ENCODE results near the gene MAP1S.

MAP1S gene

GRCh38 chr19:17711851-17712250 is 7.4 kb upstream of the MAP1S start:
- no peak overlapping the region for H3K27ac ChIP-seq (replicated peaks)
- no peaks in the 10 kb centered on the region for H3K27me3 ChIP-seq (ENCODE audit: insufficient read depth, poor library complexity, severe bottlenecking)
- no peak for TF ChIP-seq GABPA (IDR thresholded peaks at IDR 0.05; ENCODE audit: low read depth)
- no peak for TF ChIP-seq SPI1 (IDR thresholded peaks at IDR 0.05; ENCODE audit: borderline replicate concordance, low read depth)
- TF ChIP-seq, protein P1, sequence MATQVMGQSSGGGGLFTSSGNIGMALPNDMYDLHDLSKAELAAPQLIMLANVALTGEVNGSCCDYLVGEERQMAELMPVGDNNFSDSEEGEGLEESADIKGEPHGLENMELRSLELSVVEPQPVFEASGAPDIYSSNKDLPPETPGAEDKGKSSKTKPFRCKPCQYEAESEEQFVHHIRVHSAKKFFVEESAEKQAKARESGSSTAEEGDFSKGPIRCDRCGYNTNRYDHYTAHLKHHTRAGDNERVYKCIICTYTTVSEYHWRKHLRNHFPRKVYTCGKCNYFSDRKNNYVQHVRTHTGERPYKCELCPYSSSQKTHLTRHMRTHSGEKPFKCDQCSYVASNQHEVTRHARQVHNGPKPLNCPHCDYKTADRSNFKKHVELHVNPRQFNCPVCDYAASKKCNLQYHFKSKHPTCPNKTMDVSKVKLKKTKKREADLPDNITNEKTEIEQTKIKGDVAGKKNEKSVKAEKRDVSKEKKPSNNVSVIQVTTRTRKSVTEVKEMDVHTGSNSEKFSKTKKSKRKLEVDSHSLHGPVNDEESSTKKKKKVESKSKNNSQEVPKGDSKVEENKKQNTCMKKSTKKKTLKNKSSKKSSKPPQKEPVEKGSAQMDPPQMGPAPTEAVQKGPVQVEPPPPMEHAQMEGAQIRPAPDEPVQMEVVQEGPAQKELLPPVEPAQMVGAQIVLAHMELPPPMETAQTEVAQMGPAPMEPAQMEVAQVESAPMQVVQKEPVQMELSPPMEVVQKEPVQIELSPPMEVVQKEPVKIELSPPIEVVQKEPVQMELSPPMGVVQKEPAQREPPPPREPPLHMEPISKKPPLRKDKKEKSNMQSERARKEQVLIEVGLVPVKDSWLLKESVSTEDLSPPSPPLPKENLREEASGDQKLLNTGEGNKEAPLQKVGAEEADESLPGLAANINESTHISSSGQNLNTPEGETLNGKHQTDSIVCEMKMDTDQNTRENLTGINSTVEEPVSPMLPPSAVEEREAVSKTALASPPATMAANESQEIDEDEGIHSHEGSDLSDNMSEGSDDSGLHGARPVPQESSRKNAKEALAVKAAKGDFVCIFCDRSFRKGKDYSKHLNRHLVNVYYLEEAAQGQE (IDR thresholded peaks at IDR 0.05; ENCODE audit: insufficient replicate concordance, low read depth): no peak
- TF ChIP-seq, protein P2, sequence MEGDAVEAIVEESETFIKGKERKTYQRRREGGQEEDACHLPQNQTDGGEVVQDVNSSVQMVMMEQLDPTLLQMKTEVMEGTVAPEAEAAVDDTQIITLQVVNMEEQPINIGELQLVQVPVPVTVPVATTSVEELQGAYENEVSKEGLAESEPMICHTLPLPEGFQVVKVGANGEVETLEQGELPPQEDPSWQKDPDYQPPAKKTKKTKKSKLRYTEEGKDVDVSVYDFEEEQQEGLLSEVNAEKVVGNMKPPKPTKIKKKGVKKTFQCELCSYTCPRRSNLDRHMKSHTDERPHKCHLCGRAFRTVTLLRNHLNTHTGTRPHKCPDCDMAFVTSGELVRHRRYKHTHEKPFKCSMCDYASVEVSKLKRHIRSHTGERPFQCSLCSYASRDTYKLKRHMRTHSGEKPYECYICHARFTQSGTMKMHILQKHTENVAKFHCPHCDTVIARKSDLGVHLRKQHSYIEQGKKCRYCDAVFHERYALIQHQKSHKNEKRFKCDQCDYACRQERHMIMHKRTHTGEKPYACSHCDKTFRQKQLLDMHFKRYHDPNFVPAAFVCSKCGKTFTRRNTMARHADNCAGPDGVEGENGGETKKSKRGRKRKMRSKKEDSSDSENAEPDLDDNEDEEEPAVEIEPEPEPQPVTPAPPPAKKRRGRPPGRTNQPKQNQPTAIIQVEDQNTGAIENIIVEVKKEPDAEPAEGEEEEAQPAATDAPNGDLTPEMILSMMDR (IDR thresholded peaks at IDR 0.05; ENCODE audit: insufficient read depth, low read length): no peak
- no peak for TF ChIP-seq POLR2AphosphoS5 (IDR thresholded peaks at IDR 0.05; ENCODE audit: low read depth)
- no peak for DNase-seq (ENCODE audit: low read depth in 1 of 2, low spot score in 1 of 2)
- H3K4me3 ChIP-seq (replicated peaks; ENCODE audit: insufficient read depth, low read length): no peak overlapping the region

DNA sequence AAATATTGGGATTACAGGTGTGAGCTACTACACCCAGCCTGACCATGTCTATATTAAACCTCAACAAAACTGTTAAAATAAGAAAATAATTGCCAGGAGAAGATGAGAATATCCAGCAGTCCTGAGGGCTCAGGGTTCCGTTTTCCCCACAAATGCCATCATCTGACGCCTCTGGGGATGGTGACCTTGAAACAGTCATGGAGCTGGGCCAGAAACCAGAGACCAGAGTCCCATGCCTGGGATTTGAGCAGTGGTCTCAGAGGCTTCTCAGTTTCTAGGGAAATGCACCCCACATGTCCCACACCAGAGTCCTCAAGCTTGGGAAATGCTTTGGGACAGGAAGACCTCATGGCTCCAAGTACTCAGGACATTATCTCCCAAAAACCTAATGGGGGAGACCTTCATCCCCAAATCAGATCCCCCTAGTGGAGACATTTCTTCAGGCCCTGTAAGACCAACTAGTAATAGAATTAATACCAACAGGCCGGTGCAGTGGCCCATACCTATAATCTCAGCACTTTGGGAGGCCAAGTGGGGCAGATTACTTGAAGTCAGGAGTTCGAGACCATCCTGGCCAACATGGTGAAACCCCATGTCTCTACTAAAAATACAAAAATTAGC is 2.9 kb upstream of the MAP1S start:
- Histone ChIP-seq H3K4me3 (replicated peaks; ENCODE audit: insufficient read depth, low read length) (no peak overlapping the region), H3K27me3 (ENCODE audit: insufficient read depth, poor library complexity, severe bottlenecking) (no peaks in the 10 kb centered on the region), H3K27ac (replicated peaks) (no peak overlapping the region)
- TF ChIP-seq, protein P2 (IDR thresholded peaks at IDR 0.05; ENCODE audit: insufficient read depth, low read length): no peak
- TF ChIP-seq POLR2AphosphoS5 (IDR thresholded peaks at IDR 0.05; ENCODE audit: low read depth) (no peak), SPI1 (IDR thresholded peaks at IDR 0.05; ENCODE audit: borderline replicate concordance, low read depth) (no peak)
- DNase-seq (ENCODE audit: low read depth in 1 of 2, low spot score in 1 of 2): no peak

DNA sequence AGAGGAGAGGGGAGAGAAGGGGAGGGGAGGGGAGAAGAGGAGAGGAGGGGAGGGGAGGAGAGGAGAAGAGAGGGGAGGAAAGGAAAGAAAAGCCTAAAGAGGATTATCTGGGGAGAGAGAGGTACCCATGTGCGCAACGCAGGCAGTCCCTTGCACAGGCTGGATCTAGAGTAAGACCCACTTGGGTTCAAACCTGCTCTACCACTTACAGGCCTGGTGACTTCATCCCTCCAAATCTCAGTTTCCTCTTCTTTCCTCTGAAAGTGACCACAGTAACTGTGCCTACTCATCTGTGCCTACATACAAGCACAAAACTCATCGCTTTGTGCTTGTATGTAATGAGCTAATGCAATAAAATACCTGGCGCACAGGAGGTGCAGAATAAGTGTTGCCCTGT is 732 bp upstream of the MAP1S start:
- H3K27ac ChIP-seq (replicated peaks): peak overlapping the region; percentile 73
- peak in 1 of 2 experiments; percentile 39 for DNase-seq (ENCODE audit: low read depth in 1 of 2, low spot score in 1 of 2)
- TF ChIP-seq, protein P1 (IDR thresholded peaks at IDR 0.05; ENCODE audit: insufficient replicate concordance, low read depth): no peak
- TF ChIP-seq GABPA (IDR thresholded peaks at IDR 0.05; ENCODE audit: low read depth) (no peak), SPI1 (IDR thresholded peaks at IDR 0.05; ENCODE audit: borderline replicate concordance, low read depth) (no peak)
- H3K27me3 ChIP-seq (ENCODE audit: insufficient read depth, poor library complexity, severe bottlenecking): no peaks in the 10 kb centered on the region
- H3K4me3 ChIP-seq (replicated peaks; ENCODE audit: insufficient read depth, low read length): peak overlapping the region; percentile 98

GRCh38 chr19:17719730-17720400 is 585 bp downstream of the MAP1S start:
- peak overlapping the region; percentile 73 for H3K27ac ChIP-seq (replicated peaks)
- H3K4me3 ChIP-seq (replicated peaks; ENCODE audit: insufficient read depth, low read length): peak overlapping the region; percentile 98
- no peaks in the 10 kb centered on the region for H3K27me3 ChIP-seq (ENCODE audit: insufficient read depth, poor library complexity, severe bottlenecking)
- no peak for DNase-seq (ENCODE audit: low read depth in 1 of 2, low spot score in 1 of 2)
- no peak for TF ChIP-seq GABPA (IDR thresholded peaks at IDR 0.05; ENCODE audit: low read depth)
- no peak for TF ChIP-seq POLR2AphosphoS5 (IDR thresholded peaks at IDR 0.05; ENCODE audit: low read depth)
- TF ChIP-seq, protein P2 (IDR thresholded peaks at IDR 0.05; ENCODE audit: insufficient read depth, low read length): no peak
- no peak for TF ChIP-seq SPI1 (IDR thresholded peaks at IDR 0.05; ENCODE audit: borderline replicate concordance, low read depth)

All from HL-60 (cell line).